HCT116 (cell line): ENCODE data around the gene DSTYK. TPM values are rescaled to one million over a fixed set of nuclear protein-coding genes. Genes with fewer than 3 reads are reported as not detected.

Experiments used
- ATAC-seq: fragments of 200-7000 bp; cut with Tn5 transposase; 2 replicates; pipeline ENCODE4 v1.9.1; 2020; ENCODE audit warnings: mild to moderate bottlenecking, moderate library complexity
- BruUV-seq: library from RNA; stranded (reverse); fragments of 400-500 nt; replicated peaks from 2 replicates; lab custom pipeline; 2021; lab: Mats Ljungman, UMichigan
- CTCF ChIA-PET: fragments of 300-600 bp; sonication (Branson Sonifier 250); formaldehyde crosslinking; loops from one replicate; lab custom pipeline; 2021; ENCODE audit warnings: antibody characterized with exemption; lab: Charles Lee
- POLR2A ChIA-PET: fragments of 300-600, 350-600 bp; sonication (Branson Sonifier 250); formaldehyde crosslinking; loops from one replicate; lab custom pipeline; 2021; ENCODE audit warnings: antibody characterized with exemption; lab: Charles Lee
- RAD21 ChIA-PET, 2 experiments: fragments of 300-600 bp; sonication (Branson Sonifier 250); formaldehyde crosslinking; loops; one replicate each; lab custom pipeline; 2023; ENCODE audit warnings: low total read pairs in 2 of 2; ENCODE audit not compliant: uncharacterized antibody in 2 of 2, unreplicated experiment in 2 of 2, low non-redundant PET in 1 of 2; lab: Charles Lee
- DNase-seq: peaks from one replicate; pipeline ENCODE4 v3.0.0-alpha.2; 2010; ENCODE audit warnings: low read depth, low spot score
- H2AFZ ChIP-seq: fragments of 200-600 bp; shearing (Covaris generic), sonication (generic); 2 replicates; pipeline ENCODE4 v1.6.1; 2017; ENCODE audit warnings: low read depth, mixed run types, mixed read lengths, antibody characterized with exemption, low read length; ENCODE audit not compliant: poor library complexity, severe bottlenecking
- H3K27ac ChIP-seq: 2 replicates; pipeline ENCODE4 v1.5.1; 2012; ENCODE audit warnings: low read depth, low read length
- H3K27me3 ChIP-seq: fragments of 200-600 bp; sonication (generic); 2 replicates; pipeline ENCODE4 v1.6.1; 2016; ENCODE audit warnings: mixed run types, low read length, mixed read lengths; ENCODE audit not compliant: insufficient read depth
- H3K36me3 ChIP-seq, 2 experiments: fragments of 200-500 bp in 1 of 2; fragments of 200-600 bp in 1 of 2; sonication (Bioruptor generic) in 1 of 2; sonication (generic) in 1 of 2; 2 replicates each; pipeline versions ENCODE4 v1.5.1 to v1.6.1; 2014 to 2016; ENCODE audit warnings: low read length in 2 of 2, inconsistent platforms in 1 of 2, mixed read lengths in 1 of 2, mixed run types in 1 of 2; ENCODE audit not compliant: insufficient read depth in 2 of 2, control insufficient read depth in 1 of 2
- H3K4me1 ChIP-seq, 2 experiments: fragments of 200-600 bp in 1 of 2; sonication (generic) in 1 of 2; 2 replicates each; pipeline versions ENCODE4 v1.5.1 to v1.6.1; 2012 to 2017; ENCODE audit warnings: low read length in 2 of 2, inconsistent platforms in 1 of 2, mild to moderate bottlenecking in 1 of 2, mixed read lengths in 1 of 2, mixed run types in 1 of 2, moderate library complexity in 1 of 2; ENCODE audit not compliant: insufficient read depth in 2 of 2, control insufficient read depth in 1 of 2
- H3K4me2 ChIP-seq: fragments of 200-600 bp; sonication (generic); 2 replicates; pipeline ENCODE4 v1.6.1; 2017; ENCODE audit warnings: mixed run types, low read length, mixed read lengths
- H3K4me3 ChIP-seq, 2 experiments: fragments of 200-600 bp in 1 of 2; sonication (generic) in 1 of 2; replicated peaks in 1 of 2; 2 replicates each; pipeline ENCODE4 v1.5.1; 2011 to 2016; ENCODE audit warnings: low read length in 2 of 2, control low read depth in 1 of 2, low read depth in 1 of 2, mild to moderate bottlenecking in 1 of 2, mixed read lengths in 1 of 2, mixed run types in 1 of 2
- H3K79me2 ChIP-seq: fragments of 200-600 bp; sonication (generic); 2 replicates; pipeline ENCODE4 v1.6.1; 2017; ENCODE audit warnings: mild to moderate bottlenecking, mixed run types, low read length, moderate library complexity, mixed read lengths; ENCODE audit not compliant: insufficient read depth
- H3K9ac ChIP-seq: fragments of 200-600 bp; sonication (generic); 2 replicates; pipeline ENCODE4 v1.6.1; 2016; ENCODE audit warnings: low read length, mixed read lengths
- H3K9me2 ChIP-seq: fragments of 200-600 bp; sonication (generic), shearing (Covaris generic); 2 replicates; pipeline ENCODE4 v1.6.1; 2017; ENCODE audit warnings: mixed run types, mild to moderate bottlenecking, moderate library complexity; ENCODE audit not compliant: insufficient read depth
- H3K9me3 ChIP-seq, 2 experiments: fragments of 200-500 bp in 1 of 2; fragments of 200-600 bp in 1 of 2; sonication (Bioruptor generic) in 1 of 2; sonication (generic) in 1 of 2; 2 replicates each; pipeline ENCODE4 v1.6.1; 2014 to 2017; ENCODE audit warnings: low read length in 2 of 2, mixed read lengths in 2 of 2, inconsistent platforms in 1 of 2, low read depth in 1 of 2, mild to moderate bottlenecking in 1 of 2, mixed run types in 1 of 2, moderate library complexity in 1 of 2; ENCODE audit not compliant: control insufficient read depth in 1 of 2, insufficient read depth in 1 of 2
- H4K20me1 ChIP-seq: fragments of 200-600 bp; sonication (generic), shearing (Covaris generic); 2 replicates; pipeline ENCODE4 v1.6.1; 2017; ENCODE audit warnings: mixed run types, mild to moderate bottlenecking, moderate library complexity; ENCODE audit not compliant: insufficient read depth
- CBX3 ChIP-seq: IDR thresholded peaks from 2 replicates; pipeline ENCODE4 v1.6.1; 2012; ENCODE audit warnings: low read depth
- CEBPB ChIP-seq: IDR thresholded peaks from 2 replicates; pipeline ENCODE4 v1.6.1; 2012; ENCODE audit warnings: low read depth
- EGR1 ChIP-seq: IDR thresholded peaks from 2 replicates; pipeline ENCODE4 v1.6.1; 2012; ENCODE audit warnings: low read depth
- ELF1 ChIP-seq: IDR thresholded peaks from 2 replicates; pipeline ENCODE4 v1.6.1; 2012; ENCODE audit warnings: low read depth, borderline replicate concordance
- EZH2phosphoT487 ChIP-seq: fragments of 200-600 bp; IDR thresholded peaks from 2 replicates; pipeline ENCODE4 v1.6.1; 2018; ENCODE audit warnings: antibody characterized with exemption, borderline replicate concordance
- JUND ChIP-seq: IDR thresholded peaks from 2 replicates; pipeline ENCODE4 v1.6.1; 2012
- POLR2A ChIP-seq: IDR thresholded peaks from 2 replicates; pipeline ENCODE4 v1.7.0; 2011; ENCODE audit warnings: borderline replicate concordance; ENCODE audit not compliant: insufficient read depth, insufficient read length; ENCODE audit errors: extremely low read depth
- SP1 ChIP-seq: IDR thresholded peaks from 2 replicates; pipeline ENCODE4 v1.6.1; 2012; ENCODE audit warnings: low read depth
- SRF ChIP-seq: IDR thresholded peaks from 2 replicates; pipeline ENCODE4 v1.6.1; 2012; ENCODE audit warnings: low read depth
- TCF7L2 ChIP-seq: IDR thresholded peaks from 2 replicates; pipeline ENCODE4 v1.7.0; 2011; ENCODE audit warnings: borderline replicate concordance, inconsistent platforms; ENCODE audit not compliant: insufficient read depth, insufficient read length; ENCODE audit errors: extremely low read depth
- YY1 ChIP-seq: IDR thresholded peaks from 2 replicates; pipeline ENCODE4 v1.6.1; 2011; ENCODE audit warnings: low read length, low read depth, moderate library complexity, mild to moderate bottlenecking; ENCODE audit not compliant: insufficient replicate concordance; ENCODE audit errors: extremely low read depth
- ZNF274 ChIP-seq: fragments of 200-500 bp; sonication (Bioruptor generic); IDR thresholded peaks from 2 replicates; pipeline ENCODE4 v1.6.1; 2014; ENCODE audit warnings: mild to moderate bottlenecking, low read depth, low read length, inconsistent platforms
- intact Hi-C: fragments of 100-400 bp; cut with micrococcal nuclease; formaldehyde crosslinking; loops from 2 replicates; pipeline ENCODE4 v1.10.0; 2022
- total RNA-seq: library from RNA; stranded (reverse); gene quantifications from one replicate; pipeline ENCODE4 v1.2.1, GENCODE V29; 2021; ENCODE audit not compliant: unreplicated experiment
- TF ChIP-seq, protein P1 (sequence below): IDR thresholded peaks from 2 replicates; pipeline ENCODE4 v1.6.1; 2012
- TF ChIP-seq, protein P2 (sequence below): IDR thresholded peaks from 2 replicates; pipeline ENCODE4 v1.6.1; 2012
- TF ChIP-seq, protein P3 (sequence below), 3 experiments: fragments of 200-600 bp in 1 of 3; sonication (generic) in 1 of 3; IDR thresholded peaks in 2 of 3; conservative IDR thresholded peaks in 1 of 3; 2 replicates each; pipeline ENCODE4 v1.5.1; 2012 to 2017; ENCODE audit warnings: low read depth in 2 of 3, low read length in 2 of 3, antibody characterized with exemption in 1 of 3, borderline replicate concordance in 1 of 3, control low read depth in 1 of 3, mild to moderate bottlenecking in 1 of 3, mixed read lengths in 1 of 3, mixed run types in 1 of 3, moderate library complexity in 1 of 3; ENCODE audit not compliant: insufficient read depth in 1 of 3

The DSTYK gene
- total RNA-seq, 1 experiment from 2014 or later: 6.6 TPM

DNA sequence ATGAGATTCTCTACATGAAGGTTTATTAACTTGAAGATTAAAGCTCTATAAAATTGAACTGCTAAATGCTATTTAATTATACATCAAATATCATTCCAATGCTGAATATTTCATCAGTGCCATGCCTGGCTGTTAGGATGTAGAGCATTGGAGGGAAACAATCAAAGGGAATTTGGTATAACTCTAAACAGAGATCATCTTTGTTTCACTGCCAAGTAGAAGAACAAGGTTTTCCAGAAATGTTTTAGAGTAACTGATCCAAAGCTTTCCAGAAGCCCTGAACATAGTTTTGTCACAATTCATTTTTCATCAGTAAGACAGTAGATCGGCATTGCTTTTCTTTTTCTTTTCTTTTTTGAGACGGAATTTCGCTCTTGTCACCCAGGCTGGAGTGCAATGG, 5.9 kb upstream of the DSTYK start:
- Histone ChIP-seq H3K27me3 (no peaks in the 10 kb centered on the region), H3K9me3 (no peaks in the 10 kb centered on the region), H3K4me1 (no peaks in the 10 kb centered on the region), H4K20me1 (no peaks in the 10 kb centered on the region), H3K27ac (no peak overlapping the region), H3K79me2 (no peaks in the 10 kb centered on the region), H3K4me3 (no peak overlapping the region), H2AFZ (no peak overlapping the region), H3K9ac (no peak overlapping the region), H3K4me2 (no peak overlapping the region), H3K9me2 (no peaks in the 10 kb centered on the region), H3K36me3 (no peaks in the 10 kb centered on the region)
- ChIA-PET RAD21 (no interaction called here), POLR2A (no interaction called here), CTCF (interaction anchor here (1.0 kb wide), 1 partner anchor 12 kb away, joined by 5 read pairs; no protein-coding TSS in a partner anchor)
- ATAC-seq (no peak), DNase-seq (no peak)
- intact Hi-C loops: no loop called here
- BruUV-seq: no TSS peak
- TF ChIP-seq CBX3: no peak
- no peak for TF ChIP-seq ELF1
- TF ChIP-seq, protein P1, sequence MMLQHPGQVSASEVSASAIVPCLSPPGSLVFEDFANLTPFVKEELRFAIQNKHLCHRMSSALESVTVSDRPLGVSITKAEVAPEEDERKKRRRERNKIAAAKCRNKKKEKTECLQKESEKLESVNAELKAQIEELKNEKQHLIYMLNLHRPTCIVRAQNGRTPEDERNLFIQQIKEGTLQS: no peak
- no peak for TF ChIP-seq ZNF274
- no peak for TF ChIP-seq TCF7L2
- no peak for TF ChIP-seq POLR2A
- TF ChIP-seq, protein P2, sequence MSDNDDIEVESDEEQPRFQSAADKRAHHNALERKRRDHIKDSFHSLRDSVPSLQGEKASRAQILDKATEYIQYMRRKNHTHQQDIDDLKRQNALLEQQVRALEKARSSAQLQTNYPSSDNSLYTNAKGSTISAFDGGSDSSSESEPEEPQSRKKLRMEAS: no peak
- TF ChIP-seq EZH2phosphoT487: no peak
- TF ChIP-seq CEBPB: no peak
- no peak for TF ChIP-seq YY1
- no peak for TF ChIP-seq SP1
- TF ChIP-seq, protein P3, sequence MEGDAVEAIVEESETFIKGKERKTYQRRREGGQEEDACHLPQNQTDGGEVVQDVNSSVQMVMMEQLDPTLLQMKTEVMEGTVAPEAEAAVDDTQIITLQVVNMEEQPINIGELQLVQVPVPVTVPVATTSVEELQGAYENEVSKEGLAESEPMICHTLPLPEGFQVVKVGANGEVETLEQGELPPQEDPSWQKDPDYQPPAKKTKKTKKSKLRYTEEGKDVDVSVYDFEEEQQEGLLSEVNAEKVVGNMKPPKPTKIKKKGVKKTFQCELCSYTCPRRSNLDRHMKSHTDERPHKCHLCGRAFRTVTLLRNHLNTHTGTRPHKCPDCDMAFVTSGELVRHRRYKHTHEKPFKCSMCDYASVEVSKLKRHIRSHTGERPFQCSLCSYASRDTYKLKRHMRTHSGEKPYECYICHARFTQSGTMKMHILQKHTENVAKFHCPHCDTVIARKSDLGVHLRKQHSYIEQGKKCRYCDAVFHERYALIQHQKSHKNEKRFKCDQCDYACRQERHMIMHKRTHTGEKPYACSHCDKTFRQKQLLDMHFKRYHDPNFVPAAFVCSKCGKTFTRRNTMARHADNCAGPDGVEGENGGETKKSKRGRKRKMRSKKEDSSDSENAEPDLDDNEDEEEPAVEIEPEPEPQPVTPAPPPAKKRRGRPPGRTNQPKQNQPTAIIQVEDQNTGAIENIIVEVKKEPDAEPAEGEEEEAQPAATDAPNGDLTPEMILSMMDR (IDR thresholded peaks at IDR 0.05 in 2 of 3, conservative IDR thresholded peaks at IDR 0.05 in 1 of 3; ENCODE audit: borderline replicate concordance in 1 of 3, insufficient read depth in 1 of 3, low read depth in 2 of 3, low read length in 2 of 3): no peak
- TF ChIP-seq EGR1: no peak
- TF ChIP-seq SRF: no peak
- no peak for TF ChIP-seq JUND
